Calu3 (cell line): Measurements from ENCODE around the gene SCP2. TPM values are rescaled to one million over a fixed set of nuclear protein-coding genes. Genes with fewer than 3 reads are reported as not detected.
A peak's percentile ranks its signal among the peaks of the same experiment; 100 is the strongest.

Source experiments
- BruUV-seq: library from RNA; stranded (reverse); fragments of 400-500 nt; replicated peaks from 2 replicates; lab custom pipeline; 2021; lab: Mats Ljungman, UMichigan
- CTCF ChIA-PET: fragments of 300-600 bp; sonication (Branson Sonifier 250); formaldehyde crosslinking; loops from one replicate; lab custom pipeline; 2022; ENCODE audit warnings: antibody characterized with exemption; lab: Charles Lee
- DNase-seq: peaks from one replicate; pipeline ENCODE4 v3.0.0; 2022
- H3K27ac Mint-ChIP-seq: one replicate; pipeline ENCODE4 v1.8.0; 2022; ENCODE audit warnings: mixed read lengths; ENCODE audit not compliant: unreplicated experiment
- H3K27me3 Mint-ChIP-seq: one replicate; pipeline ENCODE4 v1.8.0; 2022; ENCODE audit warnings: mixed read lengths; ENCODE audit not compliant: unreplicated experiment
- H3K36me3 Mint-ChIP-seq: one replicate; pipeline ENCODE4 v1.8.0; 2022; ENCODE audit warnings: mild to moderate bottlenecking, moderate library complexity, mixed read lengths; ENCODE audit not compliant: insufficient read depth, unreplicated experiment
- H3K4me1 Mint-ChIP-seq: one replicate; pipeline ENCODE4 v1.8.0; 2022; ENCODE audit warnings: mild to moderate bottlenecking, low read depth, mixed read lengths; ENCODE audit not compliant: unreplicated experiment
- H3K4me3 Mint-ChIP-seq: one replicate; pipeline ENCODE4 v1.8.0; 2022; ENCODE audit warnings: mild to moderate bottlenecking, low read depth, moderate library complexity, mixed read lengths; ENCODE audit not compliant: unreplicated experiment
- H3K9me3 Mint-ChIP-seq: one replicate; pipeline ENCODE4 v1.8.0; 2022; ENCODE audit warnings: low read depth, mixed read lengths; ENCODE audit not compliant: unreplicated experiment
- CTCF ChIP-seq: fragments of 200-600 bp; IDR thresholded peaks from one replicate; pipeline ENCODE4 v1.8.0; 2022; ENCODE audit warnings: antibody characterized with exemption; ENCODE audit not compliant: unreplicated experiment
- intact Hi-C: fragments of 100-400 bp; cut with micrococcal nuclease; formaldehyde crosslinking; loops from one replicate; pipeline ENCODE4 v1.10.0; 2022; ENCODE audit not compliant: unreplicated experiment
- total RNA-seq: library from RNA; stranded (reverse); gene quantifications from 2 replicates; pipeline ENCODE4 v1.2.3, GENCODE V29; 2022

Gene SCP2
- total RNA-seq, 1 experiment from 2014 or later = 91.1 TPM

DNA sequence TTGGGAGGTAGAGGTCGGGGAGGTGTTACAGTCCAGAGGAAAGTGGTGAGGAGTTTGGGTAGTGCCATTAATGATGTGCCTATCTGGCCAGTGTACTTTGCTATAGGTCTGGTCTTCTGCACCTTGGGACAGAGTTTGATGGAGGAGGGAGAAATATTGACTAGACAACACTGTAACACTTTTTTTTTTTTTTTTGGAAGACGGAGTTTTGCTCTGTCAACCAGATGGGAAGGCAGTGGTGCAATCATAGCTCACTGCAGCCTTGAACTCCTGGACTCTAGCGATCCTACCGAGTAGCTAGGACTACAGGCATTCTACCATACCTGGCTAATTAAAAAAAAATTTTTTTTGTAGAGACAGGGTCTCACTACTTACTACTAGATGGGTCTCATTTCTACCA, 1.9 kb downstream of the SCP2 start:
- no peaks in the 10 kb centered on the region for H3K27me3 Mint-ChIP-seq
- CTCF ChIA-PET = no interaction called here
- H3K4me1 Mint-ChIP-seq = peaks cover 8% of the 10 kb centered on the region
- no peak for DNase-seq
- H3K4me3 Mint-ChIP-seq = no peak overlapping the region
- intact Hi-C loops = no loop called here
- no peak overlapping the region for H3K27ac Mint-ChIP-seq
- TSS peak; percentile 35 for BruUV-seq
- TF ChIP-seq CTCF = no peak
- peaks cover 17% of the 10 kb centered on the region for H3K36me3 Mint-ChIP-seq
- H3K9me3 Mint-ChIP-seq = no peaks in the 10 kb centered on the region

- Mint-ChIP-seq H3K36me3 (no peaks in the 10 kb centered on the region), H3K4me3 (no peak overlapping the region), H3K4me1 (no peaks in the 10 kb centered on the region), H3K27ac (no peak overlapping the region), H3K9me3 (no peaks in the 10 kb centered on the region), H3K27me3 (no peaks in the 10 kb centered on the region)
- DNase-seq = no peak
- TF ChIP-seq CTCF = no peak
- CTCF ChIA-PET = interaction anchor here (1.2 kb wide), 1 partner anchor 28 kb away, joined by 3 read pairs; no protein-coding TSS in a partner anchor
- no TSS peak for BruUV-seq
- intact Hi-C loops = no loop called here
Observed at GRCh38 chr1:52937433-52938182, 10.5 kb downstream of the SCP2 start.

- no peak for TF ChIP-seq CTCF
- Mint-ChIP-seq H3K27ac (no peak overlapping the region), H3K36me3 (no peaks in the 10 kb centered on the region), H3K4me3 (no peak overlapping the region), H3K27me3 (no peaks in the 10 kb centered on the region), H3K4me1 (no peaks in the 10 kb centered on the region), H3K9me3 (no peaks in the 10 kb centered on the region)
- CTCF ChIA-PET = interaction anchor here (1.2 kb wide), 1 partner anchor 27 kb away, joined by 3 read pairs; no protein-coding TSS in a partner anchor
- no peak for DNase-seq
- intact Hi-C loops = no loop called here
- BruUV-seq = no TSS peak
Observed at GRCh38 chr1:52938183-52938451, 11.0 kb downstream of the SCP2 start.

DNA sequence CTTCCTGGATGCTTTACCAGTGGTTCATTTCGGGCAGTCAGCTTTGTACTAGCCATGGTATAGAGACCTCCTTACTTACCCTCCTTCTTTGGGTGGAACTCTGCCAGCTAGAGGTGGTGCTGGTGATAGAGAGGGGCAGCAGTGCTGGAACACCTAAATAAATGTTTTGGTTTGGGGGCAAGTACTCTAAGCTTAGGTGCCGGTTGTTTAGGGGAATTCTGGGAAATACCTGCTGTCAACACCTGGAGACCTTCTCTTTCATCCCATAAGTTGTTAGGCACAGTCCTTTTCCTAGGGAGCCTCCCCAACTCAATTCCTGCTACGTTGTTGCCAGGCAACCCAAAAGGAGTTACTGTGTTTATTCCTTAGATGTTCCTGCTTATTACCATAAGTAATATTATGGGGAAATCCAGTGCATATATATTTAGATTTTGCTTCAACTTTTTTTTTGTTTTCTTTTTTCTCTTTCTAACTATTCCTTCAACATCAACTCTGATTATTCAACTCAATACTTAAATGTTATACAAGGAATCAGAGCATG, 16.9 kb downstream of the SCP2 start:
- H3K36me3 Mint-ChIP-seq = no peaks in the 10 kb centered on the region
- no peaks in the 10 kb centered on the region for H3K27me3 Mint-ChIP-seq
- no peaks in the 10 kb centered on the region for H3K4me1 Mint-ChIP-seq
- H3K27ac Mint-ChIP-seq = no peak overlapping the region
- no peaks in the 10 kb centered on the region for H3K9me3 Mint-ChIP-seq
- no peak for DNase-seq
- no peak overlapping the region for H3K4me3 Mint-ChIP-seq
- TF ChIP-seq CTCF = no peak
- intact Hi-C loops = no loop called here
- CTCF ChIA-PET = interaction anchor here (0.6 to 0.8 kb wide), 3 partner anchors 17 to 262 kb away, joined by 3 to 6 read pairs (median 3); partner anchors contain the start of gene SCP2
- BruUV-seq = no TSS peak
